MCF 10A (cell line): ENCODE measurements around the gene CRIM1. TPM values are rescaled to one million over a fixed set of nuclear protein-coding genes. Genes with fewer than 3 reads are reported as not detected.

ENCODE experiments used
- BruUV-seq: library from RNA; stranded (reverse); fragments of 400-500 nt; replicated peaks from 2 replicates; lab custom pipeline; 2021; lab: Mats Ljungman, UMichigan
- CTCF ChIA-PET: fragments of 300-600 bp; sonication (Branson Sonifier 250); formaldehyde crosslinking; extraction: SDS; loops from one replicate; lab custom pipeline; 2021; ENCODE audit warnings: antibody characterized with exemption, inconsistent platforms; lab: Yijun Ruan, JAX
- POLR2A ChIA-PET: fragments of 300-600, 350-650 bp; sonication (Branson Sonifier 250); formaldehyde crosslinking; extraction: SDS; loops from one replicate; lab custom pipeline; 2020; ENCODE audit warnings: antibody characterized with exemption, inconsistent platforms; lab: Yijun Ruan, JAX
- DNase-seq: peaks from one replicate; pipeline ENCODE4 v3.0.0-alpha.2; 2018; ENCODE audit not compliant: unreplicated experiment
- H3K27ac Mint-ChIP-seq: one replicate; pipeline ENCODE4 v1.8.0; 2022; ENCODE audit warnings: mild to moderate bottlenecking, low read depth, mixed read lengths; ENCODE audit not compliant: unreplicated experiment
- H3K27me3 Mint-ChIP-seq: one replicate; pipeline ENCODE4 v1.8.0; 2022; ENCODE audit warnings: mixed read lengths; ENCODE audit not compliant: insufficient read depth, unreplicated experiment
- H3K36me3 Mint-ChIP-seq: one replicate; pipeline ENCODE4 v1.8.0; 2022; ENCODE audit warnings: mild to moderate bottlenecking, moderate library complexity, mixed read lengths; ENCODE audit not compliant: insufficient read depth, unreplicated experiment
- H3K4me1 Mint-ChIP-seq: one replicate; pipeline ENCODE4 v1.8.0; 2022; ENCODE audit warnings: mixed read lengths; ENCODE audit not compliant: insufficient read depth, unreplicated experiment
- H3K4me3 Mint-ChIP-seq: one replicate; pipeline ENCODE4 v1.8.0; 2022; ENCODE audit warnings: mild to moderate bottlenecking, moderate library complexity, mixed read lengths; ENCODE audit not compliant: unreplicated experiment
- H3K9me3 Mint-ChIP-seq: one replicate; pipeline ENCODE4 v1.8.0; 2022; ENCODE audit warnings: mixed read lengths; ENCODE audit not compliant: unreplicated experiment
- CTCF ChIP-seq: fragments of 200-600 bp; IDR thresholded peaks from one replicate; pipeline ENCODE4 v1.8.0; 2022; ENCODE audit warnings: antibody characterized with exemption, mild to moderate bottlenecking; ENCODE audit not compliant: unreplicated experiment
- intact Hi-C: fragments of 100-400 bp; cut with micrococcal nuclease; formaldehyde crosslinking; loops from 2 replicates; pipeline ENCODE4 v1.14.1; 2022
- total RNA-seq: library from RNA; stranded (reverse); gene quantifications from 2 replicates; pipeline ENCODE4 v1.2.3, GENCODE V29; 2022

Gene CRIM1
- total RNA-seq, 1 experiment from 2014 or later, result 185 TPM

GRCh38 chr2:36381993-36382392 lies 26.4 kb downstream of the CRIM1 start:
- intact Hi-C loops, result no loop called here
- Mint-ChIP-seq H3K27me3 (no peaks in the 10 kb centered on the region), H3K9me3 (no peaks in the 10 kb centered on the region), H3K4me1 (peaks cover 44% of the 10 kb centered on the region), H3K36me3 (peaks cover 72% of the 10 kb centered on the region), H3K4me3 (no peak overlapping the region), H3K27ac (no peak overlapping the region)
- CTCF ChIA-PET, result interaction anchor here (0.6 to 2.4 kb wide), 3 partner anchors 9 to 411 kb away, joined by 3 to 7 read pairs (median 4); no protein-coding TSS in a partner anchor
- TF ChIP-seq CTCF, result no peak
- no peak for DNase-seq
- POLR2A ChIA-PET, result interaction anchor here (0.8 to 5.9 kb wide), 3 partner anchors 9 to 26 kb away, joined by 3 to 38 read pairs (median 4); partner anchors contain the start of gene CRIM1
- no TSS peak for BruUV-seq

GRCh38 chr2:36382472-36382871 lies 26.9 kb downstream of the CRIM1 start:
- H3K27me3 Mint-ChIP-seq, result no peaks in the 10 kb centered on the region
- ChIA-PET POLR2A (interaction anchor here (1.1 to 5.9 kb wide), 4 partner anchors 10 to 27 kb away, joined by 4 to 38 read pairs (median 8); partner anchors contain the start of gene CRIM1), CTCF (interaction anchor here (0.6 to 2.4 kb wide), 5 partner anchors 10 to 412 kb away, joined by 3 to 7 read pairs (median 4); no protein-coding TSS in a partner anchor)
- H3K36me3 Mint-ChIP-seq, result peaks cover 72% of the 10 kb centered on the region
- H3K27ac Mint-ChIP-seq, result no peak overlapping the region
- H3K9me3 Mint-ChIP-seq, result no peaks in the 10 kb centered on the region
- peaks cover 44% of the 10 kb centered on the region for H3K4me1 Mint-ChIP-seq
- no peak for DNase-seq
- no peak overlapping the region for H3K4me3 Mint-ChIP-seq
- no TSS peak for BruUV-seq
- intact Hi-C loops, result no loop called here
- TF ChIP-seq CTCF, result no peak

- intact Hi-C loops, result no loop called here
- Mint-ChIP-seq H3K4me1 (peaks cover 39% of the 10 kb centered on the region), H3K4me3 (no peak overlapping the region), H3K9me3 (no peaks in the 10 kb centered on the region), H3K36me3 (peaks cover 69% of the 10 kb centered on the region), H3K27ac (peak overlapping the region; percentile 70), H3K27me3 (no peaks in the 10 kb centered on the region)
- no TSS peak for BruUV-seq
- ChIA-PET CTCF (interaction anchor here (1.3 to 2.4 kb wide), 5 partner anchors 11 to 31 kb away, joined by 3 to 7 read pairs (median 4); no protein-coding TSS in a partner anchor), POLR2A (interaction anchor here (0.6 to 5.9 kb wide), 8 partner anchors 11 to 103 kb away, joined by 3 to 38 read pairs (median 6); partner anchors contain the start of gene CRIM1)
- TF ChIP-seq CTCF, result no peak
- no peak for DNase-seq
Measured at GRCh38 chr2:36383726-36384125, 28.1 kb downstream of the CRIM1 start.

GRCh38 chr2:36384454-36384853 lies 28.9 kb downstream of the CRIM1 start:
- Mint-ChIP-seq H3K9me3 (no peaks in the 10 kb centered on the region), H3K4me3 (no peak overlapping the region), H3K4me1 (peaks cover 39% of the 10 kb centered on the region), H3K36me3 (peaks cover 69% of the 10 kb centered on the region), H3K27me3 (no peaks in the 10 kb centered on the region), H3K27ac (peak overlapping the region; percentile 70)
- no peak for DNase-seq
- intact Hi-C loops, result no loop called here
- BruUV-seq, result no TSS peak
- CTCF ChIA-PET, result no interaction called here
- POLR2A ChIA-PET, result interaction anchor here (0.9 to 5.9 kb wide), 4 partner anchors 8 to 29 kb away, joined by 3 to 38 read pairs (median 6); partner anchors contain the start of gene CRIM1
- TF ChIP-seq CTCF, result no peak
